ENCODE data around the gene DIABLO.
"Not testable (repeated sequence)": the region's sequence is repeated elsewhere in the genome, so short reads cannot be mapped to it uniquely, and the experiment has no call there.

Gene DIABLO

GRCh38 chr12:122192441-122192840 is 33.4 kb downstream of the DIABLO start:
- Histone ChIP-seq H3K9me3 (ENCODE audit: low read length) (peaks cover 3% of the 10 kb centered on the region), H3K4me1 (ENCODE audit: insufficient read depth, low read length) (no peaks in the 10 kb centered on the region), H3K4me3 (ENCODE audit: low read length) (no peak overlapping the region), H3K27me3 (ENCODE audit: insufficient read depth, low read length) (no peaks in the 10 kb centered on the region), H3K36me3 (ENCODE audit: insufficient read depth, low read length) (no peaks in the 10 kb centered on the region), H2AFZ (ENCODE audit: low read depth, low read length) (no peak overlapping the region)

- no peak overlapping the region for H3K4me3 ChIP-seq (ENCODE audit: low read length)
- H3K27me3 ChIP-seq (ENCODE audit: insufficient read depth, low read length) = no peaks in the 10 kb centered on the region
- no peak overlapping the region for H2AFZ ChIP-seq (ENCODE audit: low read depth, low read length)
- H3K4me1 ChIP-seq (ENCODE audit: insufficient read depth, low read length) = no peaks in the 10 kb centered on the region
- H3K9me3 ChIP-seq (ENCODE audit: low read length) = no peaks in the 10 kb centered on the region
- no peaks in the 10 kb centered on the region for H3K36me3 ChIP-seq (ENCODE audit: insufficient read depth, low read length)
Measured at GRCh38 chr12:122190842-122191668, 34.8 kb downstream of the DIABLO start.

GRCh38 chr12:122189626-122190475 is 36.0 kb downstream of the DIABLO start:
- Histone ChIP-seq H3K27me3 (ENCODE audit: insufficient read depth, low read length) (peaks cover 6% of the 10 kb centered on the region), H3K4me3 (ENCODE audit: low read length) (no peak overlapping the region), H2AFZ (ENCODE audit: low read depth, low read length) (no peak overlapping the region), H3K4me1 (ENCODE audit: insufficient read depth, low read length) (no peaks in the 10 kb centered on the region), H3K9me3 (ENCODE audit: low read length) (no peaks in the 10 kb centered on the region), H3K36me3 (ENCODE audit: insufficient read depth, low read length) (no peaks in the 10 kb centered on the region)

- Histone ChIP-seq H3K4me3 (ENCODE audit: low read length) (no peak overlapping the region), H2AFZ (ENCODE audit: low read depth, low read length) (no peak overlapping the region), H3K4me1 (ENCODE audit: insufficient read depth, low read length) (peaks cover 7% of the 10 kb centered on the region), H3K27me3 (ENCODE audit: insufficient read depth, low read length) (peaks cover 15% of the 10 kb centered on the region), H3K36me3 (ENCODE audit: insufficient read depth, low read length) (no peaks in the 10 kb centered on the region), H3K9me3 (ENCODE audit: low read length) (no peaks in the 10 kb centered on the region)
Measured at GRCh38 chr12:122187466-122187865, 38.4 kb downstream of the DIABLO start.

GRCh38 chr12:122185494-122186082 is 40.3 kb downstream of the DIABLO start:
- Histone ChIP-seq H3K36me3 (ENCODE audit: insufficient read depth, low read length) (no peaks in the 10 kb centered on the region), H3K4me3 (ENCODE audit: low read length) (no peak overlapping the region), H3K4me1 (ENCODE audit: insufficient read depth, low read length) (peaks cover 7% of the 10 kb centered on the region), H2AFZ (ENCODE audit: low read depth, low read length) (no peak overlapping the region), H3K9me3 (ENCODE audit: low read length) (no peaks in the 10 kb centered on the region), H3K27me3 (ENCODE audit: insufficient read depth, low read length) (peaks cover 15% of the 10 kb centered on the region)

GRCh38 chr12:122185079-122185478 is 40.8 kb downstream of the DIABLO start:
- Histone ChIP-seq H3K4me1 (ENCODE audit: insufficient read depth, low read length) (peaks cover 7% of the 10 kb centered on the region), H3K36me3 (ENCODE audit: insufficient read depth, low read length) (no peaks in the 10 kb centered on the region), H3K4me3 (ENCODE audit: low read length) (no peak overlapping the region), H2AFZ (ENCODE audit: low read depth, low read length) (no peak overlapping the region), H3K9me3 (ENCODE audit: low read length) (no peaks in the 10 kb centered on the region), H3K27me3 (ENCODE audit: insufficient read depth, low read length) (peaks cover 15% of the 10 kb centered on the region)

GRCh38 chr12:122184517-122184916 is 41.3 kb downstream of the DIABLO start:
- Histone ChIP-seq H3K36me3 (ENCODE audit: insufficient read depth, low read length) (no peaks in the 10 kb centered on the region), H3K9me3 (ENCODE audit: low read length) (no peaks in the 10 kb centered on the region), H3K27me3 (ENCODE audit: insufficient read depth, low read length) (peaks cover 15% of the 10 kb centered on the region), H3K4me3 (ENCODE audit: low read length) (no peak overlapping the region), H2AFZ (ENCODE audit: low read depth, low read length) (no peak overlapping the region), H3K4me1 (ENCODE audit: insufficient read depth, low read length) (peaks cover 7% of the 10 kb centered on the region)

- Histone ChIP-seq H3K9me3 (ENCODE audit: low read length) (no peaks in the 10 kb centered on the region), H3K4me3 (ENCODE audit: low read length) (peak overlapping the region; percentile 48), H3K27me3 (ENCODE audit: insufficient read depth, low read length) (peaks cover 15% of the 10 kb centered on the region), H3K4me1 (ENCODE audit: insufficient read depth, low read length) (peaks cover 7% of the 10 kb centered on the region), H2AFZ (ENCODE audit: low read depth, low read length) (peak overlapping the region; percentile 82), H3K36me3 (ENCODE audit: insufficient read depth, low read length) (no peaks in the 10 kb centered on the region)
Measured at GRCh38 chr12:122183588-122183940, 42.3 kb downstream of the DIABLO start.

GRCh38 chr12:122182887-122183587 is 42.8 kb downstream of the DIABLO start, which contains the start of gene LRRC43:
Gene LRRC43 (plus strand): TSS chr12:122183123. CDS start chr12:122183145, 22 bp downstream.
- Histone ChIP-seq H2AFZ (ENCODE audit: low read depth, low read length) (peak within 1 kb of the TSS; percentile 82), H3K9me3 (ENCODE audit: low read length) (no peaks in the 10 kb centered on the region)

GRCh38 chr12:122176473-122176872 is 49.4 kb downstream of the DIABLO start:
- H3K36me3 ChIP-seq (ENCODE audit: insufficient read depth, low read length); H2AFZ ChIP-seq (ENCODE audit: low read depth, low read length); H3K27me3 ChIP-seq (ENCODE audit: insufficient read depth, low read length); H3K4me1 ChIP-seq (ENCODE audit: insufficient read depth, low read length); H3K4me3 ChIP-seq (ENCODE audit: low read length); H3K9me3 ChIP-seq (ENCODE audit: low read length): not testable (repeated sequence)

More at GRCh38 chr12:122182887-122183587, 42.8 kb downstream of the DIABLO start, which contains the start of gene LRRC43:
- H3K4me1 ChIP-seq (ENCODE audit: insufficient read depth, low read length) = peaks cover 7% of the 10 kb centered on the region
- H3K36me3 ChIP-seq (ENCODE audit: insufficient read depth, low read length) = no peaks in the 10 kb centered on the region
- H3K4me3 ChIP-seq (ENCODE audit: low read length) = peak within 1 kb of the TSS; percentile 48
- peaks cover 15% of the 10 kb centered on the region for H3K27me3 ChIP-seq (ENCODE audit: insufficient read depth, low read length)

GRCh38 chr12:122174155-122174845 is 51.6 kb downstream of the DIABLO start, which contains the start of gene IL31:
Gene IL31 (minus strand): TSS chr12:122174221. CDS start chr12:122174172, 49 bp downstream.
- H3K27me3 ChIP-seq (ENCODE audit: insufficient read depth, low read length) = no peaks in the 10 kb centered on the region
- H3K9me3 ChIP-seq (ENCODE audit: low read length) = no peaks in the 10 kb centered on the region
- H3K4me1 ChIP-seq (ENCODE audit: insufficient read depth, low read length) = no peaks in the 10 kb centered on the region
- H3K36me3 ChIP-seq (ENCODE audit: insufficient read depth, low read length) = no peaks in the 10 kb centered on the region
- H3K4me3 ChIP-seq (ENCODE audit: low read length) = no peak within 1 kb of the TSS
- no peak within 1 kb of the TSS for H2AFZ ChIP-seq (ENCODE audit: low read depth, low read length)
